ENCODE results near the gene RANBP6. TPM values are rescaled to one million over a fixed set of nuclear protein-coding genes. Genes with fewer than 3 reads are reported as not detected.

The RANBP6 gene
- total RNA-seq, 2 experiments from 2014 or later, result 36.7 to 40.6 TPM

- H3K27ac Mint-ChIP-seq, result no peak overlapping the region
- ChIA-PET CTCF (interaction anchor here (1.0 kb wide), 1 partner anchor 161 kb away, joined by 3 read pairs; no protein-coding TSS in a partner anchor), POLR2A (no interaction called here)
- H3K27me3 ChIP-seq (ENCODE audit: control insufficient read depth in 1 of 2, insufficient read depth in 2 of 2, low read length in 2 of 2), result no peaks in the 10 kb centered on the region
- no peak for TF ChIP-seq CTCF (IDR thresholded peaks at IDR 0.05)
- no peak overlapping the region for H3K27ac ChIP-seq (ENCODE audit: low read depth in 1 of 2, low read length in 2 of 2)
- no peak overlapping the region for H3K4me3 ChIP-seq (ENCODE audit: low read length)
- peaks cover 25% of the 10 kb centered on the region for H3K27me3 Mint-ChIP-seq
- DNase-seq (no peak), ATAC-seq (ENCODE audit: poor library complexity) (no peak)
- no peaks in the 10 kb centered on the region for H3K36me3 Mint-ChIP-seq (ENCODE audit: low read depth)
- no peaks in the 10 kb centered on the region for H3K36me3 ChIP-seq (ENCODE audit: insufficient read depth, low read length)
- peaks cover 4% of the 10 kb centered on the region for H3K4me1 Mint-ChIP-seq (ENCODE audit: low read depth)
- intact Hi-C loops (cut with DNase I, micrococcal nuclease), result no loop called here
- H3K4me3 Mint-ChIP-seq, result no peak overlapping the region
- no peaks in the 10 kb centered on the region for H3K9me3 ChIP-seq (ENCODE audit: control insufficient read depth in 1 of 2, insufficient read depth in 1 of 2, low read length in 2 of 2)
- no peaks in the 10 kb centered on the region for H3K9me3 Mint-ChIP-seq
- peaks cover 5% of the 10 kb centered on the region for H3K4me1 ChIP-seq (ENCODE audit: insufficient read depth, low read length)
These were observed 31.6 kb upstream of the RANBP6 start for GRCh38 chr9:6047020-6047419.

GRCh38 chr9:6045364-6045763 is 29.9 kb upstream of the RANBP6 start:
- Histone ChIP-seq H3K4me3 (ENCODE audit: low read length) (no peak overlapping the region), H3K27me3 (ENCODE audit: control insufficient read depth in 1 of 2, insufficient read depth in 2 of 2, low read length in 2 of 2) (no peaks in the 10 kb centered on the region), H3K27ac (ENCODE audit: low read depth in 1 of 2, low read length in 2 of 2) (no peak overlapping the region), H3K36me3 (ENCODE audit: insufficient read depth, low read length) (no peaks in the 10 kb centered on the region), H3K4me1 (ENCODE audit: insufficient read depth, low read length) (peaks cover 5% of the 10 kb centered on the region), H3K9me3 (ENCODE audit: control insufficient read depth in 1 of 2, insufficient read depth in 1 of 2, low read length in 2 of 2) (no peaks in the 10 kb centered on the region)
- Mint-ChIP-seq H3K4me1 (ENCODE audit: low read depth) (peaks cover 4% of the 10 kb centered on the region), H3K27ac (no peak overlapping the region), H3K4me3 (no peak overlapping the region), H3K36me3 (ENCODE audit: low read depth) (no peaks in the 10 kb centered on the region), H3K9me3 (no peaks in the 10 kb centered on the region), H3K27me3 (peaks cover 33% of the 10 kb centered on the region)
- DNase-seq (no peak), ATAC-seq (ENCODE audit: poor library complexity) (no peak)
- intact Hi-C loops (cut with DNase I, micrococcal nuclease), result no loop called here
- POLR2A ChIA-PET, result no interaction called here
- TF ChIP-seq CTCF (IDR thresholded peaks at IDR 0.05), result no peak
- CTCF ChIA-PET, result no interaction called here

GRCh38 chr9:6040077-6040476 is 24.7 kb upstream of the RANBP6 start:
- H3K36me3 Mint-ChIP-seq (ENCODE audit: low read depth), result no peaks in the 10 kb centered on the region
- no peaks in the 10 kb centered on the region for H3K4me1 Mint-ChIP-seq (ENCODE audit: low read depth)
- no peaks in the 10 kb centered on the region for H3K36me3 ChIP-seq (ENCODE audit: insufficient read depth, low read length)
- no peaks in the 10 kb centered on the region for H3K9me3 ChIP-seq (ENCODE audit: control insufficient read depth in 1 of 2, insufficient read depth in 1 of 2, low read length in 2 of 2)
- ChIA-PET CTCF (interaction anchor here (0.6 kb wide), 1 partner anchor 12 kb away, joined by 3 read pairs; no protein-coding TSS in a partner anchor), POLR2A (no interaction called here)
- H3K27ac ChIP-seq (ENCODE audit: low read depth in 1 of 2, low read length in 2 of 2), result no peak overlapping the region
- no peaks in the 10 kb centered on the region for H3K9me3 Mint-ChIP-seq
- no peak overlapping the region for H3K27ac Mint-ChIP-seq
- no peaks in the 10 kb centered on the region for H3K4me1 ChIP-seq (ENCODE audit: insufficient read depth, low read length)
- ATAC-seq (ENCODE audit: poor library complexity) (no peak), DNase-seq (no peak)
- H3K27me3 ChIP-seq (ENCODE audit: control insufficient read depth in 1 of 2, insufficient read depth in 2 of 2, low read length in 2 of 2), result no peaks in the 10 kb centered on the region
- peaks cover 19% of the 10 kb centered on the region for H3K27me3 Mint-ChIP-seq
- TF ChIP-seq CTCF (IDR thresholded peaks at IDR 0.05), result no peak
- intact Hi-C loops (cut with DNase I, micrococcal nuclease), result loop anchor here in 1 of 2 experiments (5.0 kb wide), 1 partner anchor 53 kb away; no protein-coding TSS in a partner anchor
- no peak overlapping the region for H3K4me3 Mint-ChIP-seq
- no peak overlapping the region for H3K4me3 ChIP-seq (ENCODE audit: low read length)

All from CD4-positive, alpha-beta T cell (primary cell).